DND-41 (cell line): ENCODE data around the gene STAG2.

Experiments
- EZH2 ChIP-seq: IDR thresholded peaks from 3 replicates; pipeline ENCODE4 v1.6.1; 2012; ENCODE audit warnings: borderline replicate concordance, low read depth, mild to moderate bottlenecking, moderate library complexity, low read length, inconsistent platforms; ENCODE audit not compliant: severe bottlenecking
- TF ChIP-seq, protein P1 (sequence below): IDR thresholded peaks from 2 replicates; pipeline ENCODE4 v1.5.1; 2012; ENCODE audit warnings: borderline replicate concordance, low read length, moderate library complexity, mild to moderate bottlenecking; ENCODE audit not compliant: poor library complexity, severe bottlenecking; ENCODE audit errors: extremely low read depth

- TF ChIP-seq, protein P1, sequence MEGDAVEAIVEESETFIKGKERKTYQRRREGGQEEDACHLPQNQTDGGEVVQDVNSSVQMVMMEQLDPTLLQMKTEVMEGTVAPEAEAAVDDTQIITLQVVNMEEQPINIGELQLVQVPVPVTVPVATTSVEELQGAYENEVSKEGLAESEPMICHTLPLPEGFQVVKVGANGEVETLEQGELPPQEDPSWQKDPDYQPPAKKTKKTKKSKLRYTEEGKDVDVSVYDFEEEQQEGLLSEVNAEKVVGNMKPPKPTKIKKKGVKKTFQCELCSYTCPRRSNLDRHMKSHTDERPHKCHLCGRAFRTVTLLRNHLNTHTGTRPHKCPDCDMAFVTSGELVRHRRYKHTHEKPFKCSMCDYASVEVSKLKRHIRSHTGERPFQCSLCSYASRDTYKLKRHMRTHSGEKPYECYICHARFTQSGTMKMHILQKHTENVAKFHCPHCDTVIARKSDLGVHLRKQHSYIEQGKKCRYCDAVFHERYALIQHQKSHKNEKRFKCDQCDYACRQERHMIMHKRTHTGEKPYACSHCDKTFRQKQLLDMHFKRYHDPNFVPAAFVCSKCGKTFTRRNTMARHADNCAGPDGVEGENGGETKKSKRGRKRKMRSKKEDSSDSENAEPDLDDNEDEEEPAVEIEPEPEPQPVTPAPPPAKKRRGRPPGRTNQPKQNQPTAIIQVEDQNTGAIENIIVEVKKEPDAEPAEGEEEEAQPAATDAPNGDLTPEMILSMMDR: no peak
- no peak for TF ChIP-seq EZH2
Observed at GRCh38 chrX:124113621-124114600, 152.4 kb downstream of the STAG2 start.
